Osteoblast (primary cell): ENCODE data around the gene IQCN. TPM values are rescaled to one million over a fixed set of nuclear protein-coding genes. Genes with fewer than 3 reads are reported as not detected.

ENCODE experiments used
- DNase-seq: peaks from one replicate; pipeline ENCODE4 v3.0.0; 2011; ENCODE audit warnings: low spot score, mixed read lengths; ENCODE audit not compliant: insufficient read length; ENCODE audit errors: missing footprints
- H2AFZ ChIP-seq: 2 replicates; pipeline ENCODE4 v1.6.0; 2011; ENCODE audit warnings: mild to moderate bottlenecking, low read length
- H3K27ac ChIP-seq: 2 replicates; pipeline ENCODE4 v1.5.1; 2011; ENCODE audit warnings: mild to moderate bottlenecking, low read depth, low read length, moderate library complexity
- H3K27me3 ChIP-seq: 2 replicates; pipeline ENCODE4 v1.6.0; 2012; ENCODE audit warnings: mild to moderate bottlenecking, control low read depth, inconsistent platforms, low read length, moderate library complexity; ENCODE audit not compliant: insufficient read depth
- H3K36me3 ChIP-seq: 2 replicates; pipeline ENCODE4 v1.5.1; 2011; ENCODE audit warnings: mild to moderate bottlenecking, low read length, control low read depth, moderate library complexity; ENCODE audit not compliant: insufficient read depth
- H3K4me1 ChIP-seq: 2 replicates; pipeline ENCODE4 v1.5.1; 2011; ENCODE audit warnings: mild to moderate bottlenecking, low read length, control low read depth, moderate library complexity; ENCODE audit not compliant: insufficient read depth
- H3K4me2 ChIP-seq: 2 replicates; pipeline ENCODE4 v1.6.0; 2011; ENCODE audit warnings: mild to moderate bottlenecking, low read length; ENCODE audit not compliant: insufficient read depth
- H3K4me3 ChIP-seq: fragments of 200-600 bp; sonication (generic); 3 replicates; pipeline ENCODE4 v1.5.1; 2012; ENCODE audit warnings: mild to moderate bottlenecking, low read length, inconsistent platforms; ENCODE audit not compliant: insufficient read depth
- H3K79me2 ChIP-seq: 2 replicates; pipeline ENCODE4 v1.6.0; 2012; ENCODE audit warnings: mild to moderate bottlenecking, low read length, control low read depth, inconsistent platforms; ENCODE audit not compliant: insufficient read depth
- H3K9me3 ChIP-seq: 2 replicates; pipeline ENCODE4 v1.5.1; 2011; ENCODE audit warnings: low read depth, low read length, control low read depth
- H4K20me1 ChIP-seq: 2 replicates; pipeline ENCODE4 v1.6.0; 2012; ENCODE audit warnings: mild to moderate bottlenecking, low read length, control low read depth; ENCODE audit not compliant: insufficient read depth
- total RNA-seq: library from RNA; depleted of rRNA; stranded (reverse); fragments of >200 nt; gene quantifications from 2 replicates; pipeline ENCODE4 v1.2.3, GENCODE V29; 2012
- TF ChIP-seq, protein P1 (sequence below): IDR thresholded peaks from 2 replicates; pipeline ENCODE4 v1.5.1; 2011; ENCODE audit warnings: mild to moderate bottlenecking, low read depth, low read length, moderate library complexity; ENCODE audit errors: extremely low read depth

IQCN gene
- total RNA-seq, 1 donor = 2.5 TPM

- no peak overlapping the region for H3K4me3 ChIP-seq
- DNase-seq = peak; percentile 48
- H3K27me3 ChIP-seq = peaks cover 10% of the 10 kb centered on the region
- TF ChIP-seq, protein P1, sequence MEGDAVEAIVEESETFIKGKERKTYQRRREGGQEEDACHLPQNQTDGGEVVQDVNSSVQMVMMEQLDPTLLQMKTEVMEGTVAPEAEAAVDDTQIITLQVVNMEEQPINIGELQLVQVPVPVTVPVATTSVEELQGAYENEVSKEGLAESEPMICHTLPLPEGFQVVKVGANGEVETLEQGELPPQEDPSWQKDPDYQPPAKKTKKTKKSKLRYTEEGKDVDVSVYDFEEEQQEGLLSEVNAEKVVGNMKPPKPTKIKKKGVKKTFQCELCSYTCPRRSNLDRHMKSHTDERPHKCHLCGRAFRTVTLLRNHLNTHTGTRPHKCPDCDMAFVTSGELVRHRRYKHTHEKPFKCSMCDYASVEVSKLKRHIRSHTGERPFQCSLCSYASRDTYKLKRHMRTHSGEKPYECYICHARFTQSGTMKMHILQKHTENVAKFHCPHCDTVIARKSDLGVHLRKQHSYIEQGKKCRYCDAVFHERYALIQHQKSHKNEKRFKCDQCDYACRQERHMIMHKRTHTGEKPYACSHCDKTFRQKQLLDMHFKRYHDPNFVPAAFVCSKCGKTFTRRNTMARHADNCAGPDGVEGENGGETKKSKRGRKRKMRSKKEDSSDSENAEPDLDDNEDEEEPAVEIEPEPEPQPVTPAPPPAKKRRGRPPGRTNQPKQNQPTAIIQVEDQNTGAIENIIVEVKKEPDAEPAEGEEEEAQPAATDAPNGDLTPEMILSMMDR = no peak
- no peaks in the 10 kb centered on the region for H3K79me2 ChIP-seq
- no peaks in the 10 kb centered on the region for H4K20me1 ChIP-seq
- no peak overlapping the region for H2AFZ ChIP-seq
- H3K36me3 ChIP-seq = no peaks in the 10 kb centered on the region
- H3K9me3 ChIP-seq = no peaks in the 10 kb centered on the region
- no peak overlapping the region for H3K4me2 ChIP-seq
- no peaks in the 10 kb centered on the region for H3K4me1 ChIP-seq
- no peak overlapping the region for H3K27ac ChIP-seq
Observed at GRCh38 chr19:18232540-18233223, 41.6 kb downstream of the IQCN start.

DNA sequence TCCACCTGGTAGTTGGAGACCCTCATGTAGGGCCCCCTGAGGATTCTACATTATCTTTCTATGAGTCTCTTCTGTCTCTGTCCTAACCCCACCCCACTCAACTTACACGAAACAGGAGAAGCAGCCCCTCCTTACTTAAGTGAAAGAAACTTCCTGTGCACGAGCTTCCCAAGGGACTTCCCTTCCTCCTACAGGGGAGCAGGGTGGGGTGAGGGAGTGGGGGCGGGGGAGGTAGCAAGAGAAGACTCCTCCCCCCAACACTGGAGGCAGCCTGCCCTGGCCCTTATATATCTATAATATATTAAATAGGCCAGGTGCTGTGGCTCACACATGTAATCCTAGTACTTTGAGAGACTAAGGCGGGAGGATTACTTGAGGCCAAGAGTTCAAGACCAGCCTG, 42.5 kb downstream of the IQCN start:
- H3K36me3 ChIP-seq = no peaks in the 10 kb centered on the region
- no peak overlapping the region for H3K4me2 ChIP-seq
- TF ChIP-seq, protein P1 = no peak
- peaks cover 18% of the 10 kb centered on the region for H3K27me3 ChIP-seq
- peak; percentile 47 for DNase-seq
- no peak overlapping the region for H2AFZ ChIP-seq
- no peaks in the 10 kb centered on the region for H3K79me2 ChIP-seq
- H3K4me1 ChIP-seq = no peaks in the 10 kb centered on the region
- no peak overlapping the region for H3K27ac ChIP-seq
- no peaks in the 10 kb centered on the region for H3K9me3 ChIP-seq
- no peak overlapping the region for H3K4me3 ChIP-seq
- no peaks in the 10 kb centered on the region for H4K20me1 ChIP-seq

DNA sequence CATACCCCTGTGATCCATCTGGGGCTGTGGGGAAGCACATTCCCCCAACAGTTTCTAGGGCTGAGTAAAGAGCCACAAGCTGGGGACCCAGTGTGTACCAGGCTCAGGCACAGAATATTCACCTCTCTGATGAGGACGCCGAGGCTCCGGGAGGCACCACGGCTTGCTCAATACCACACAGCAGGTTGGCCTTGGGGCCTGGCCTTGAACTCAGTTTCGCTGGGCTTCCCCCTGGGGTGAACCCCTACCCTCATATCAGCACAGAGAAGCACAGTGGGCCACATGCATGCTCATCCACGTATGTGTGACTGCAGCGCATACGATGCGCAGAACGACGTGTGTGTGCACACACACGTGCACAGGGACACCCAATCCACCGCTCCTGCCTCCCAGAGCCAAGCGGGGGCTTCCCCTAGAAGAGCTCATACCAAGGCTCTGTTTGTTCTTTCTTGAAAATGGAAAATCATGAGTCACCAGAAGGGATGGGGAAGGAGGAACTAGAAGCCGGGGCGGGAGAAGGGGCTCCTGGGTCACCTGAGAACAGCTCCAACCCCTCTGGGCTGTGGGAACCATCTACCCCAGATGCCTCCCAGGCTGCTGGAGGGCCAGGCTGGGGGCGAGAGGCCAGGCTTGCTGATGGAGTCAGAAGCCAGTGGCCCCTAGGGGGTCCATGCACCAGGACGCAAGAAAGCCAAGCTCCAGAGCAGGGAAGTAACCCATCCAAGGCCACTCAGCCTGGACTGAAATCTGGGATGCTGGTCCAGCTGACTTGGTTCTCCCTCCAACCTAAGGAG, 43.1 kb downstream of the IQCN start:
- Histone ChIP-seq H3K79me2 (no peaks in the 10 kb centered on the region), H3K4me1 (no peaks in the 10 kb centered on the region), H3K27me3 (peaks cover 19% of the 10 kb centered on the region), H3K9me3 (no peaks in the 10 kb centered on the region), H3K27ac (no peak overlapping the region), H4K20me1 (no peaks in the 10 kb centered on the region), H3K4me3 (no peak overlapping the region), H3K4me2 (no peak overlapping the region), H3K36me3 (no peaks in the 10 kb centered on the region), H2AFZ (no peak overlapping the region)
- TF ChIP-seq, protein P1 = no peak
- peak; percentile 81 for DNase-seq

DNA sequence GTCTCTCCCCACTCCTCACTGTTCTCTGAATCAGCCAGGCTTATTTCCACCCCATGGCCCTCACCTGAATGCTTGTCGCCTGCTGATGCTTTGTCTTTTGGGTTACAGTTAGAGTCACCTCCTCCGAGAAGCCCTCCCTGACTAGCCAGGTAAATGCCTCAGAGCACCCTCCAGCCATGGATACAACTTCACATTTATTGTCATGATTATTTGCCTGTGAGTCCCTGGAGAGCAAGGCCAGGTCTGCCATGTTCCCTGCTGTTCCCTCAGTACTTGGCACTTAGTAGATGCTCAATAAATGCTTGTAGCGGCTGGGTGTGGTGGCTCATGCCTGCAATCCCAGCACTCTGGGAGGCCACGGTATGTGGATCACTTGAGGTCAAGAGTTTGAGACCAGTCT, 44.3 kb downstream of the IQCN start:
- DNase-seq = peak; percentile 66
- peaks cover 26% of the 10 kb centered on the region for H3K27me3 ChIP-seq
- no peak overlapping the region for H3K4me2 ChIP-seq
- no peak overlapping the region for H3K4me3 ChIP-seq
- no peaks in the 10 kb centered on the region for H3K36me3 ChIP-seq
- no peak overlapping the region for H3K27ac ChIP-seq
- no peak overlapping the region for H2AFZ ChIP-seq
- no peaks in the 10 kb centered on the region for H3K79me2 ChIP-seq
- H3K4me1 ChIP-seq = peaks cover 8% of the 10 kb centered on the region
- H4K20me1 ChIP-seq = no peaks in the 10 kb centered on the region
- TF ChIP-seq, protein P1 = no peak
- no peaks in the 10 kb centered on the region for H3K9me3 ChIP-seq
